Measurements from ENCODE around the gene KCNQ4. TPM values are rescaled to one million over a fixed set of nuclear protein-coding genes. Genes with fewer than 3 reads are reported as not detected.
A peak's percentile ranks its signal among the peaks of the same experiment; 100 is the strongest.

KCNQ4 gene
- total and polyA plus RNA-seq, 2 donors (not counting 1 experiment from before 2014, with no cell fraction given) = 0.16 to 0.20 TPM

- WGBS (ENCODE audit: insufficient coverage) = 16% methylated on average over 10 of the region's 12 CpGs
- H3K27ac ChIP-seq (ENCODE audit: low read length in 2 of 2) = no peak overlapping the region
- TF ChIP-seq CTCF (IDR thresholded peaks at IDR 0.05) (peak; percentile 98), EZH2 (IDR thresholded peaks at IDR 0.05; ENCODE audit: borderline replicate concordance, insufficient read depth, low read depth, low read length, poor library complexity, severe bottlenecking) (no peak)
- peak overlapping the region; percentile 49 for H3K4me2 ChIP-seq (replicated peaks; ENCODE audit: low read depth, low read length, poor library complexity, severe bottlenecking)
- peaks cover 8% of the 10 kb centered on the region in 2 donors for H3K4me1 ChIP-seq (ENCODE audit: control insufficient read depth in 2 of 2, insufficient read depth in 2 of 2, low read length in 2 of 2)
- Mint-ChIP-seq H3K9me3 (ENCODE audit: insufficient read depth) (no peaks in the 10 kb centered on the region), H3K27ac (no peak overlapping the region), H3K27me3 (peaks cover 5% of the 10 kb centered on the region), H3K4me3 (peak overlapping the region; percentile 35), H3K4me1 (peaks cover 11% of the 10 kb centered on the region)
- CTCF ChIA-PET = interaction anchor here (0.6 to 8.7 kb wide), 28 partner anchors 11 to 729 kb away, joined by 3 to 193 read pairs (median 5); partner anchors contain the start of gene ZNF684
- peak; percentile 85 for DNase-seq
- no peaks in the 10 kb centered on the region for H3K36me3 ChIP-seq (replicated peaks in 1 of 2; ENCODE audit: control extremely low read depth in 1 of 2, control insufficient read depth in 1 of 2, extremely low read depth in 1 of 2, insufficient read depth in 2 of 2, low read length in 1 of 2)
- POLR2A ChIA-PET = no interaction called here
- peak; percentile 98 for ATAC-seq (ENCODE audit: low read depth)
- no peaks in the 10 kb centered on the region for H3K79me2 ChIP-seq (ENCODE audit: control insufficient read depth, insufficient read depth, low read length)
- H3K4me3 ChIP-seq (ENCODE audit: control extremely low read depth in 1 of 5, extremely low read depth in 1 of 5, insufficient read depth in 1 of 5, low read depth in 2 of 5, low read length in 4 of 5) = no peak overlapping the region
- H3K9me3 ChIP-seq (ENCODE audit: control extremely low read depth in 1 of 3, control insufficient read depth in 2 of 3, insufficient read depth in 1 of 3, low read length in 2 of 3) = no peaks in the 10 kb centered on the region
- H3K27me3 ChIP-seq (replicated peaks in 1 of 4; ENCODE audit: control extremely low read depth in 1 of 4, control insufficient read depth in 3 of 4, insufficient read depth in 4 of 4, low read length in 3 of 4) = no peaks in the 10 kb centered on the region
- no peak overlapping the region for H3K9ac ChIP-seq (ENCODE audit: low read length)
- H4K20me1 ChIP-seq (ENCODE audit: control insufficient read depth, insufficient read depth, low read length, poor library complexity, severe bottlenecking) = no peaks in the 10 kb centered on the region
- intact Hi-C loops (cut with micrococcal nuclease) = loop anchor here (1.0 to 10.0 kb wide), 3 partner anchors 76 to 708 kb away; partner anchors contain the start of gene ZNF684
- H2AFZ ChIP-seq (ENCODE audit: insufficient read depth, low read depth, low read length, poor library complexity, severe bottlenecking) = peak overlapping the region; percentile 57
Observed at GRCh38 chr1:40849801-40850592, 66.4 kb downstream of the KCNQ4 start.

GRCh38 chr1:40851643-40852042, 68.1 kb downstream of the KCNQ4 start:
- intact Hi-C loops (cut with micrococcal nuclease) = loop anchor here (5.0 kb wide), 1 partner anchor 709 kb away; no protein-coding TSS in a partner anchor
- no peak overlapping the region for H2AFZ ChIP-seq (ENCODE audit: insufficient read depth, low read depth, low read length, poor library complexity, severe bottlenecking)
- H3K4me2 ChIP-seq (replicated peaks; ENCODE audit: low read depth, low read length, poor library complexity, severe bottlenecking) = no peak overlapping the region
- H3K27ac Mint-ChIP-seq = no peak overlapping the region
- H3K4me3 ChIP-seq (ENCODE audit: control extremely low read depth in 1 of 5, extremely low read depth in 1 of 5, insufficient read depth in 1 of 5, low read depth in 2 of 5, low read length in 4 of 5) = no peak overlapping the region
- H3K9me3 ChIP-seq (ENCODE audit: control extremely low read depth in 1 of 3, control insufficient read depth in 2 of 3, insufficient read depth in 1 of 3, low read length in 2 of 3) = no peaks in the 10 kb centered on the region
- H4K20me1 ChIP-seq (ENCODE audit: control insufficient read depth, insufficient read depth, low read length, poor library complexity, severe bottlenecking) = no peaks in the 10 kb centered on the region
- H3K27me3 ChIP-seq (replicated peaks in 1 of 4; ENCODE audit: control extremely low read depth in 1 of 4, control insufficient read depth in 3 of 4, insufficient read depth in 4 of 4, low read length in 3 of 4) = peaks cover 0 to 12% (median 0%) of the 10 kb centered on the region in 4 experiments
- no peak overlapping the region for H3K4me3 Mint-ChIP-seq
- H3K27ac ChIP-seq (ENCODE audit: low read length in 2 of 2) = no peak overlapping the region
- H3K4me1 ChIP-seq (ENCODE audit: control insufficient read depth in 2 of 2, insufficient read depth in 2 of 2, low read length in 2 of 2) = peaks cover 4% of the 10 kb centered on the region in 2 donors
- no peaks in the 10 kb centered on the region for H3K79me2 ChIP-seq (ENCODE audit: control insufficient read depth, insufficient read depth, low read length)
- TF ChIP-seq CTCF (IDR thresholded peaks at IDR 0.05) (no peak), EZH2 (IDR thresholded peaks at IDR 0.05; ENCODE audit: borderline replicate concordance, insufficient read depth, low read depth, low read length, poor library complexity, severe bottlenecking) (no peak)
- H3K4me1 Mint-ChIP-seq = peaks cover 6% of the 10 kb centered on the region
- DNase-seq (no peak), ATAC-seq (ENCODE audit: low read depth) (no peak)
- ChIA-PET POLR2A (no interaction called here), CTCF (interaction anchor here (1.1 to 8.7 kb wide), 10 partner anchors 11 to 320 kb away, joined by 3 to 193 read pairs (median 6); partner anchors contain the start of genes CITED4 and ZNF684)
- H3K27me3 Mint-ChIP-seq = peaks cover 5% of the 10 kb centered on the region
- H3K36me3 ChIP-seq (replicated peaks in 1 of 2; ENCODE audit: control extremely low read depth in 1 of 2, control insufficient read depth in 1 of 2, extremely low read depth in 1 of 2, insufficient read depth in 2 of 2, low read length in 1 of 2) = no peaks in the 10 kb centered on the region
- H3K9me3 Mint-ChIP-seq (ENCODE audit: insufficient read depth) = no peaks in the 10 kb centered on the region
- 51% methylated on average over 4 of the region's 6 CpGs for WGBS (ENCODE audit: insufficient coverage)
- H3K9ac ChIP-seq (ENCODE audit: low read length) = no peak overlapping the region

Measured in B cell (primary cell).